HG03571 (cell line): Measurements from ENCODE around the gene ATP1B1.

ENCODE experiments used
- ATAC-seq: cut with Tn5 transposase; IDR thresholded peaks from one replicate; pipeline ENCODE4 v1.9.1; 2021; ENCODE audit not compliant: unreplicated experiment

ATP1B1 gene

GRCh38 chr1:169106095-169106920 lies at the start of gene ATP1B1:
Gene ATP1B1, plus strand, starts transcription at chr1:169106690. Its CDS starts 140 bp downstream, at chr1:169106830.
- peak; percentile 81 for ATAC-seq

- no peak for ATAC-seq
Observed at GRCh38 chr1:169059421-169059820, 47.1 kb upstream of the ATP1B1 start.

GRCh38 chr1:169060043-169060722 lies 46.3 kb upstream of the ATP1B1 start:
- ATAC-seq: no peak

- no peak for ATAC-seq
Observed at GRCh38 chr1:169060919-169061639, 45.4 kb upstream of the ATP1B1 start.

GRCh38 chr1:169062152-169062551 lies 44.3 kb upstream of the ATP1B1 start:
- ATAC-seq: no peak

- no peak for ATAC-seq
Observed at GRCh38 chr1:169064103-169064502, 42.4 kb upstream of the ATP1B1 start.

GRCh38 chr1:169070547-169070946 lies 35.9 kb upstream of the ATP1B1 start:
- ATAC-seq: no peak

- no peak for ATAC-seq
Observed at GRCh38 chr1:169070958-169071357, 35.5 kb upstream of the ATP1B1 start.

- ATAC-seq: no peak
Observed at GRCh38 chr1:169072945-169073725, 33.4 kb upstream of the ATP1B1 start.

GRCh38 chr1:169078163-169078883 lies 28.2 kb upstream of the ATP1B1 start:
- no peak for ATAC-seq

GRCh38 chr1:169081503-169082123 lies 24.9 kb upstream of the ATP1B1 start:
- no peak for ATAC-seq

GRCh38 chr1:169085911-169086310 lies 20.6 kb upstream of the ATP1B1 start:
- no peak for ATAC-seq

- no peak for ATAC-seq
Observed at GRCh38 chr1:169086603-169087455, 19.7 kb upstream of the ATP1B1 start.

GRCh38 chr1:169087876-169088275 lies 18.6 kb upstream of the ATP1B1 start:
- no peak for ATAC-seq

GRCh38 chr1:169089776-169090175 lies 16.7 kb upstream of the ATP1B1 start:
- ATAC-seq: no peak

- ATAC-seq: no peak
Observed at GRCh38 chr1:169090308-169090899, 16.1 kb upstream of the ATP1B1 start.

GRCh38 chr1:169090900-169091311 lies 15.6 kb upstream of the ATP1B1 start:
- peak; percentile 45 for ATAC-seq

GRCh38 chr1:169091480-169091941 lies 15.0 kb upstream of the ATP1B1 start:
- ATAC-seq: peak; percentile 73
